ENCODE results near the gene TARS3.
"Not testable (repeated sequence)": the region's sequence is repeated elsewhere in the genome, so short reads cannot be mapped to it uniquely, and the experiment has no call there.

TARS3 gene

DNA sequence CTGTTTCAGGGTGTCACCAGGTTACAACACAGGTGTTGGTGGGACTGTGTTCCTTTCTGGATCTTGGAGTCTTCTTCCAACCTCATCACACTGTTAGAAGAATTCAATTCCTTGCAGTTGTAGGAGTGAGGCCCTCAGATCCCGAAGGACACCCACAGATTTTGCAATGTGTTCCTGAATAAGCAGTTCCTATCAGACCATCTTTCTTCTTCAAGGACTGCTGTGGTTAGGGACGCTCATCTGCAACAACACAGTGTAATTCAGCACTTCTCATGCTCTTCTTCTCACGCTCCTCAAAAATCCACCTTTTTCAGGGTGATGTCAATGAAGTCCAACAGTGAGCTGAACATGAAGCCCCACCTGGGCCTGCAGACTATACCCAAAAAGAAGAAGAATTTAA, 90.9 kb downstream of the TARS3 start:
- 92 to 93% methylated on average over 3 of the region's 3 CpGs for WGBS, 2 experiments
- H3K4me3 ChIP-seq (ENCODE audit: insufficient read depth, low read depth, low read length), result no peak overlapping the region

GRCh38 chr15:101626729-101627128, 97.5 kb downstream of the TARS3 start:
- H3K36me3 ChIP-seq (ENCODE audit: control insufficient read depth, insufficient read depth, low read length); H3K9me3 ChIP-seq (ENCODE audit: control insufficient read depth, low read length); H3K27me3 ChIP-seq (ENCODE audit: control insufficient read depth, insufficient read depth, low read length, poor library complexity, severe bottlenecking); H3K27ac ChIP-seq (ENCODE audit: insufficient read depth, low read depth, low read length, poor library complexity, severe bottlenecking); H3K4me3 ChIP-seq (ENCODE audit: insufficient read depth, low read depth, low read length); H3K4me1 ChIP-seq (ENCODE audit: control insufficient read depth, insufficient read depth, low read length): not testable (repeated sequence)
- WGBS, 2 experiments, result 76 to 79% methylated on average over 15 of the region's 15 CpGs

More for the DNA sequence above, 90.9 kb downstream of the TARS3 start:
- H3K27ac ChIP-seq (ENCODE audit: insufficient read depth, low read depth, low read length, poor library complexity, severe bottlenecking), result no peak overlapping the region
- peaks cover 15% of the 10 kb centered on the region for H3K4me1 ChIP-seq (ENCODE audit: control insufficient read depth, insufficient read depth, low read length)
- H3K9me3 ChIP-seq (ENCODE audit: control insufficient read depth, low read length), result no peaks in the 10 kb centered on the region
- H3K36me3 ChIP-seq (ENCODE audit: control insufficient read depth, insufficient read depth, low read length), result no peaks in the 10 kb centered on the region
- H3K27me3 ChIP-seq (ENCODE audit: control insufficient read depth, insufficient read depth, low read length, poor library complexity, severe bottlenecking), result no peaks in the 10 kb centered on the region

DNA sequence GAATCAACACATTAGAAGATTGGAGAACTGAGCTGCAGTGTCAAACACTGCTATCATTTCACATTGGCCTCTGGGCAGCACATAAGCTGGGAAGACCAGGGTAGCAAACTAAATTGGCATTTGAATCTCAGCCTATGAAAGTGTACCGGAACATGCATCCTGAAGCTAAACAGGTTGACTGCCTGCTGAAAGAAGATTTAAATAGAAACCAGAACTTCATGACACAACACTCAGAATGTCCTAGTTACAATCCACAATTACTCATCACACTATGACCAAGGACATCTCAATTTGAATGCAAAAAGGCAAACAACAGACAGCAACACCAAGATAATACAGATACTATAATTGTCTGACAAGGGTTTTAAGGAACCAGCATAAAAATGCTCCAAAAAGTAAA, 98.3 kb downstream of the TARS3 start:
- H3K4me3 ChIP-seq (ENCODE audit: insufficient read depth, low read depth, low read length), result no peak overlapping the region
- no peaks in the 10 kb centered on the region for H3K36me3 ChIP-seq (ENCODE audit: control insufficient read depth, insufficient read depth, low read length)
- 88 to 98% methylated on average over 1 of the region's 1 CpG for WGBS, 2 experiments
- H3K27ac ChIP-seq (ENCODE audit: insufficient read depth, low read depth, low read length, poor library complexity, severe bottlenecking), result no peak overlapping the region
- H3K9me3 ChIP-seq (ENCODE audit: control insufficient read depth, low read length), result no peaks in the 10 kb centered on the region
- no peaks in the 10 kb centered on the region for H3K4me1 ChIP-seq (ENCODE audit: control insufficient read depth, insufficient read depth, low read length)
- H3K27me3 ChIP-seq (ENCODE audit: control insufficient read depth, insufficient read depth, low read length, poor library complexity, severe bottlenecking), result no peaks in the 10 kb centered on the region

DNA sequence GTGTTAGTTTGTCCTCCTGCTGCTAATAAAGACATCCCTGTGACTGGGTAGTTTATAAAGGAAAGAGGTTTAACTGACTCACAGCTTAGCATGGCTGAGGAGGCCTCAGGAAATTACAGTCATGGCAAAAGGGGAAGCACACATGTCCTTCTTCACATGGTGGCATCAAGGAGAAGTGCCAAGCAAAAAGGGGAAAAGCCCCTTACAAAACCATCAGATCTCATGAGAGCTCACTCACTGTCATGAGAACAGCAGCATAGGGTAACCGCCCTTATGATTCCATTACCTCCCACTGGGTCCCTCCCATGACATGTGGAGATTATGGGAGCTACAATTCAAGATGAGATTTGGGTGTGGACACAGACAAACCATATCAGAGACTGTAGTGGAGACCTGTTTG, 99.1 kb downstream of the TARS3 start:
- Histone ChIP-seq H3K4me3 (ENCODE audit: insufficient read depth, low read depth, low read length) (no peak overlapping the region), H3K27ac (ENCODE audit: insufficient read depth, low read depth, low read length, poor library complexity, severe bottlenecking) (no peak overlapping the region), H3K36me3 (ENCODE audit: control insufficient read depth, insufficient read depth, low read length) (no peaks in the 10 kb centered on the region), H3K9me3 (ENCODE audit: control insufficient read depth, low read length) (no peaks in the 10 kb centered on the region), H3K4me1 (ENCODE audit: control insufficient read depth, insufficient read depth, low read length) (no peaks in the 10 kb centered on the region), H3K27me3 (ENCODE audit: control insufficient read depth, insufficient read depth, low read length, poor library complexity, severe bottlenecking) (no peaks in the 10 kb centered on the region)
- WGBS, 2 experiments, result 100% methylated on average over 1 of the region's 1 CpG; no CpG with 5 or more reads in 1 of the 2 experiments

DNA sequence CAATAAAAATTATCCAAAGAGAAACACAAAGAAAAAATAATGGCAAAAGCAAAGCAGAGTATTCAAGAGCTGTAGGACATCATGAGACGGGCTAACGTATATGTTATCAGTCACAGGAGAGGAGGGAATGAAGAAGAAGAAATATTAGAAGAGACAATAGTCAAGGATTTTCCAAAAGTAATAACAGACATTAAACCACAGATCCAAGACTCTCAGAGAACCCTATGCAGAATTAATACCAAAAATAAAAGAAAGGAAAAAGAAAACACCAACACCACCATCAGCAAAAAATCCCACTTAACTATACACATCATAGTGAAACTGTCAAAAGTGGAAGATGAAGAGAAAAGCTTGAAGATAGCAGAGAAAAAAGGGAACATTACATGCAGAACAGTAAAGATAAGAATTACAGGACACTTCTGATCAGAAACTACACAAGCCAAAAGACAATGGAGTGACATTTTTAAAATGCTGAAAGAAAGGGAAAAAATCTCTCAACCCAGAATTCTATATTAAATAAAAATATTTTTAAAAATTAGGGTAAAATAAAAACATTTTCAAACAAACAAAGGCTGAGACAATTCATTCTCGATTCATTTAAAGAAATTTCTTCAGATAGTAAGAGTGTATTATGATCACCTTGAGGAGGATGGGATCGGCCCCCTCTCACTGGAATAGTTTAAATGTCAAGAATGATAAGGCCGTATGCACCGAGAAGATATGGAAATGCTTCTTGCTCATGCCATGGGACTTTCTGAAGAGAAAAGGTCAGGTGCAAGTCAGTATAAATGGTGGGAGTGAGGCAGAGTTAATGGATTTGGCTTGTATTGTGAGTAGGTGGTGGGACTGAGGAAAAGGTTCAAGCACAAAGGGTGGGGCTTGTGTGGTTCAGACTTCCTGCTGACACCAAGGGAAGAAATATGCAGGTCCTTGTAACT, 100.6 kb downstream of the TARS3 start:
- no peaks in the 10 kb centered on the region for H3K36me3 ChIP-seq (ENCODE audit: control insufficient read depth, insufficient read depth, low read length)
- H3K27ac ChIP-seq (ENCODE audit: insufficient read depth, low read depth, low read length, poor library complexity, severe bottlenecking), result no peak overlapping the region
- no peaks in the 10 kb centered on the region for H3K27me3 ChIP-seq (ENCODE audit: control insufficient read depth, insufficient read depth, low read length, poor library complexity, severe bottlenecking)
- WGBS, 2 experiments, result 92 to 95% methylated on average over 5 to 6 of the region's 6 CpGs
- peaks cover 4% of the 10 kb centered on the region for H3K4me1 ChIP-seq (ENCODE audit: control insufficient read depth, insufficient read depth, low read length)
- no peaks in the 10 kb centered on the region for H3K9me3 ChIP-seq (ENCODE audit: control insufficient read depth, low read length)
- H3K4me3 ChIP-seq (ENCODE audit: insufficient read depth, low read depth, low read length), result no peak overlapping the region

DNA sequence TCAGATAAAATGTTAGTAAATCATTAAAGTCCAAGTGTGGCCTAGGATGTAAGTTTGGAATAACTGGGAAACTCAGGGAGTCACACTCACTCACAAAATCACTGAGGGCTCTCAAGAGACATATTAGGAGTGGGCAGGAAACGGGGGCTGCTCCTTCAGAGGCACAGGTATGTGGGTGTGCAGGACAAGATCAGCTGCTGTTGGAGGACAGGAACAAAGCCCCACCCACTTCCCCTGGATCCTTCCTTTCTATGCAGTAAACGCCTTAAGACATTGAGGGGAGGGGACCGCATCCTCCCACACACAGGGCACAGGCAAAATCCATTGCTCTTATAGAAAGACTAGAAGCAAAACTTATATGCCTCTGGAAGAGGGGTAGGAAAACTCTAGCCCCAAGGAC, 102.3 kb downstream of the TARS3 start:
- no peak overlapping the region for H3K27ac ChIP-seq (ENCODE audit: insufficient read depth, low read depth, low read length, poor library complexity, severe bottlenecking)
- peaks cover 9% of the 10 kb centered on the region for H3K4me1 ChIP-seq (ENCODE audit: control insufficient read depth, insufficient read depth, low read length)
- no peaks in the 10 kb centered on the region for H3K27me3 ChIP-seq (ENCODE audit: control insufficient read depth, insufficient read depth, low read length, poor library complexity, severe bottlenecking)
- no peaks in the 10 kb centered on the region for H3K36me3 ChIP-seq (ENCODE audit: control insufficient read depth, insufficient read depth, low read length)
- no peak overlapping the region for H3K4me3 ChIP-seq (ENCODE audit: insufficient read depth, low read depth, low read length)
- no peaks in the 10 kb centered on the region for H3K9me3 ChIP-seq (ENCODE audit: control insufficient read depth, low read length)
- 93 to 94% methylated on average over 3 of the region's 3 CpGs for WGBS, 2 experiments

DNA sequence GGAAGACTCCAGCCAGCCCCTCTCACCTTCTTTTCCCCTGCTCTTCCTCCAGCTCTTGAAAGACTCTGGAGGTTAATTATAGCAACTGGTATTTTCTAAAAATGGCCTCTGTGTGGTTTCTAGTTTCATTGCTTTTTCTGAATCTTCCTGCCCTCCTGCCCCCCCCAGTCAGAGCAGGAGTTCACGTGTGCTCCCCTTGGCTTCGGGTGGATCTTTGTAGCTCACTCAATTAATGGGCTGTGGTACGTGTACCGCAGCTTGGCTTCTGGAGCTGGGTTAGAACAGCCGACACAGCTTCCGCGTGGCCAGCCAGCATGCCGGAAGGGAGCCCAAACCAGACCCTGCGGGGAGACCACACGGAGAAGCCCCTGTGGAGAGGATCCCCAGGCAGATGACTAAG, 103.6 kb downstream of the TARS3 start:
- no peaks in the 10 kb centered on the region for H3K36me3 ChIP-seq (ENCODE audit: control insufficient read depth, insufficient read depth, low read length)
- no peak overlapping the region for H3K4me3 ChIP-seq (ENCODE audit: insufficient read depth, low read depth, low read length)
- WGBS, 2 experiments, result 94% methylated on average over 10 of the region's 10 CpGs
- peaks cover 19% of the 10 kb centered on the region for H3K4me1 ChIP-seq (ENCODE audit: control insufficient read depth, insufficient read depth, low read length)
- no peaks in the 10 kb centered on the region for H3K9me3 ChIP-seq (ENCODE audit: control insufficient read depth, low read length)
- no peaks in the 10 kb centered on the region for H3K27me3 ChIP-seq (ENCODE audit: control insufficient read depth, insufficient read depth, low read length, poor library complexity, severe bottlenecking)
- H3K27ac ChIP-seq (ENCODE audit: insufficient read depth, low read depth, low read length, poor library complexity, severe bottlenecking), result no peak overlapping the region

GRCh38 chr15:101619615-101619865, 104.7 kb downstream of the TARS3 start:
- H3K27ac ChIP-seq (ENCODE audit: insufficient read depth, low read depth, low read length, poor library complexity, severe bottlenecking), result no peak overlapping the region

DNA sequence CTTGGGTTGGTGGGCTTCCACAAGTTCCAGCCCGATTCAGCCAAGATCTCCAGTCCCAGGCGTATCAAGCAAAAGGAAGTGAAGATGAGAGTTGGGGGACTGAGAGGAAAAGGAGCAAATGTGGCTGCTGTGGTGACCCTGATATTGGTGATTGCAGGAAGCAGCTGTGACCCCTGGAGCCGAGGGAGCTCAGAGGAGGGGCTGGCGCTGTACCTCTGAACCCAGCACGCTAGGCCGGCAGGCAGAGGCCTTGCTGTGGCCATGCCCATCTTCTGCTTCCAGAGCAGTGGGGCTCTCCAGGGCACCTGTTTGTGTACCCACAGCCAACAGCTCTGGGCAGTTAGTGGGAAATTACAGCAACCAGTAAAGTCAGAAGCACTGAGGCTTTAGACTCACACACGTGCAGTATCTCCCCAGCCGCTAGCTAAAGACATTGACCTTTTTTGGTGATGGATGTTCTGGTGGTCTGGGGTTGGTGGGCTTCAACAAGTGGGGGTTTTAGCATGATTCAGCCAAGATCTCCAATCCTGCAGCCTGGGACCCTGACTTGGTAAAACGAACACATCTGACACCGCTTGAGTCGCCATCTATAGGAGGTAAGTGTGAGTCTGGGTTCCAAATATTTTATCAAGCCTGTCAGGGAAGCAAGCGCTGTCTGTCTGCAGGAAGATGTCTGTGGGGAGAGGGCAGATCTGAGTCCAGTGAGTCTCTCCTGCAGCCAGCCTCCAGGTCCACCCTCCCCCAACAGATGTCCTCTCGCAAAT, 105.2 kb downstream of the TARS3 start:
- H3K27ac ChIP-seq (ENCODE audit: insufficient read depth, low read depth, low read length, poor library complexity, severe bottlenecking), result no peak overlapping the region
- WGBS, 2 experiments, result 90 to 94% methylated on average over 13 of the region's 13 CpGs

More at GRCh38 chr15:101619615-101619865, 104.7 kb downstream of the TARS3 start:
- 96 to 99% methylated on average over 6 of the region's 6 CpGs for WGBS, 2 experiments
- Histone ChIP-seq H3K36me3 (ENCODE audit: control insufficient read depth, insufficient read depth, low read length) (no peaks in the 10 kb centered on the region), H3K4me1 (ENCODE audit: control insufficient read depth, insufficient read depth, low read length) (peaks cover 26% of the 10 kb centered on the region), H3K4me3 (ENCODE audit: insufficient read depth, low read depth, low read length) (no peak overlapping the region), H3K9me3 (ENCODE audit: control insufficient read depth, low read length) (no peaks in the 10 kb centered on the region), H3K27me3 (ENCODE audit: control insufficient read depth, insufficient read depth, low read length, poor library complexity, severe bottlenecking) (no peaks in the 10 kb centered on the region)

DNA sequence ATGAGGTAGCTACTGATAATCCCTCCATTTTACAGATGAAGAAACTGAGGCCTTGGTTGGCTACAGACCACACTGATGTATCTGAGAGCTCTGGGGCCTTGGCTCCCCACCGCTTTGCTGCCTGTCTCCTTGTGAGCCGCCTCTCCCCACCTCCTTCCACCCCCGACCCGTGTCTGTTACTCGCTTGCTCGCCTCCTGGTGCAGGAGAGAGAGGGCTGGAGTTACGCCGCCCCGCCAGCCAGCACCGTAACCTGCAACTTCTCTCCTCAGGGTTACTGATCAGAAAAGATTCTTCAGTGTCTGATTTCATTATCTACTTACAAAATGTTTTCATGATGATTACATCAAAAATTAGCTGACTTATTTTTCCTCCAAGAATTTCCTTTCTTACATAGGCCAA, 106.2 kb downstream of the TARS3 start:
- Histone ChIP-seq H3K9me3 (ENCODE audit: control insufficient read depth, low read length) (no peaks in the 10 kb centered on the region), H3K27me3 (ENCODE audit: control insufficient read depth, insufficient read depth, low read length, poor library complexity, severe bottlenecking) (no peaks in the 10 kb centered on the region), H3K4me3 (ENCODE audit: insufficient read depth, low read depth, low read length) (no peak overlapping the region), H3K4me1 (ENCODE audit: control insufficient read depth, insufficient read depth, low read length) (peaks cover 33% of the 10 kb centered on the region), H3K36me3 (ENCODE audit: control insufficient read depth, insufficient read depth, low read length) (no peaks in the 10 kb centered on the region), H3K27ac (ENCODE audit: insufficient read depth, low read depth, low read length, poor library complexity, severe bottlenecking) (no peak overlapping the region)
- 82 to 83% methylated on average over 8 to 10 of the region's 10 CpGs for WGBS, 2 experiments

More for the DNA sequence above, 105.2 kb downstream of the TARS3 start:
- Histone ChIP-seq H3K36me3 (ENCODE audit: control insufficient read depth, insufficient read depth, low read length) (no peaks in the 10 kb centered on the region), H3K4me3 (ENCODE audit: insufficient read depth, low read depth, low read length) (no peak overlapping the region), H3K4me1 (ENCODE audit: control insufficient read depth, insufficient read depth, low read length) (peaks cover 26% of the 10 kb centered on the region), H3K9me3 (ENCODE audit: control insufficient read depth, low read length) (no peaks in the 10 kb centered on the region), H3K27me3 (ENCODE audit: control insufficient read depth, insufficient read depth, low read length, poor library complexity, severe bottlenecking) (no peaks in the 10 kb centered on the region)

Data from ectodermal cell (in vitro differentiated cells).